RWPE2 (cell line): Measurements from ENCODE around the gene ARL5C.

ENCODE experiments used
- ATAC-seq: fragments of 200-7000 bp; cut with Tn5 transposase; 3 replicates; pipeline ENCODE4 v1.9.1; 2021; ENCODE audit warnings: low read depth
- DNase-seq: peaks from one replicate; pipeline ENCODE4 v3.0.0-alpha.2; 2020; ENCODE audit warnings: low spot score
- H3K27ac ChIP-seq: fragments of 450-650 bp; 2 replicates; pipeline ENCODE4 v1.5.1; 2017; ENCODE audit warnings: mild to moderate bottlenecking; ENCODE audit not compliant: poor library complexity, severe bottlenecking
- H3K27me3 ChIP-seq: fragments of 250-450 bp; sonication (Bioruptor Pico); 2 replicates; pipeline ENCODE4 v1.5.1; 2021; ENCODE audit warnings: mild to moderate bottlenecking, moderate library complexity; ENCODE audit not compliant: insufficient read depth, poor library complexity, severe bottlenecking
- H3K36me3 ChIP-seq: fragments of 250-450 bp; sonication (Bioruptor Pico); 2 replicates; pipeline ENCODE4 v1.5.1; 2020; ENCODE audit warnings: low read depth, mild to moderate bottlenecking, moderate library complexity
- H3K4me1 ChIP-seq: fragments of 250-450 bp; sonication (Bioruptor Pico); 2 replicates; pipeline ENCODE4 v1.5.1; 2021; ENCODE audit warnings: mild to moderate bottlenecking, moderate library complexity; ENCODE audit not compliant: insufficient read depth, poor library complexity, severe bottlenecking
- H3K4me3 ChIP-seq: fragments of 250-450 bp; sonication (Bioruptor Pico); 2 replicates; pipeline ENCODE4 v1.5.1; 2021; ENCODE audit warnings: mild to moderate bottlenecking, moderate library complexity; ENCODE audit not compliant: severe bottlenecking
- H3K9me3 ChIP-seq: fragments of 250-450 bp; sonication (Bioruptor Pico); 2 replicates; pipeline ENCODE4 v1.5.1; 2021; ENCODE audit warnings: mild to moderate bottlenecking, moderate library complexity; ENCODE audit not compliant: severe bottlenecking
- TF ChIP-seq, protein P1 (sequence below): fragments of 450-650 bp; IDR thresholded peaks from one replicate; pipeline ENCODE4 v1.5.1; 2017; ENCODE audit warnings: mild to moderate bottlenecking, moderate library complexity; ENCODE audit not compliant: poor library complexity, severe bottlenecking

ARL5C gene

GRCh38 chr17:39183045-39183444 is 17.1 kb upstream of the ARL5C start:
- Histone ChIP-seq H3K27ac (no peak overlapping the region), H3K9me3 (no peaks in the 10 kb centered on the region), H3K27me3 (no peaks in the 10 kb centered on the region), H3K4me1 (peaks cover 7% of the 10 kb centered on the region), H3K36me3 (peaks cover 56% of the 10 kb centered on the region), H3K4me3 (no peak overlapping the region)
- DNase-seq: no peak
- ATAC-seq: no peak
- TF ChIP-seq, protein P1, sequence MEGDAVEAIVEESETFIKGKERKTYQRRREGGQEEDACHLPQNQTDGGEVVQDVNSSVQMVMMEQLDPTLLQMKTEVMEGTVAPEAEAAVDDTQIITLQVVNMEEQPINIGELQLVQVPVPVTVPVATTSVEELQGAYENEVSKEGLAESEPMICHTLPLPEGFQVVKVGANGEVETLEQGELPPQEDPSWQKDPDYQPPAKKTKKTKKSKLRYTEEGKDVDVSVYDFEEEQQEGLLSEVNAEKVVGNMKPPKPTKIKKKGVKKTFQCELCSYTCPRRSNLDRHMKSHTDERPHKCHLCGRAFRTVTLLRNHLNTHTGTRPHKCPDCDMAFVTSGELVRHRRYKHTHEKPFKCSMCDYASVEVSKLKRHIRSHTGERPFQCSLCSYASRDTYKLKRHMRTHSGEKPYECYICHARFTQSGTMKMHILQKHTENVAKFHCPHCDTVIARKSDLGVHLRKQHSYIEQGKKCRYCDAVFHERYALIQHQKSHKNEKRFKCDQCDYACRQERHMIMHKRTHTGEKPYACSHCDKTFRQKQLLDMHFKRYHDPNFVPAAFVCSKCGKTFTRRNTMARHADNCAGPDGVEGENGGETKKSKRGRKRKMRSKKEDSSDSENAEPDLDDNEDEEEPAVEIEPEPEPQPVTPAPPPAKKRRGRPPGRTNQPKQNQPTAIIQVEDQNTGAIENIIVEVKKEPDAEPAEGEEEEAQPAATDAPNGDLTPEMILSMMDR: no peak

GRCh38 chr17:39181303-39181702 is 15.3 kb upstream of the ARL5C start:
- no peaks in the 10 kb centered on the region for H3K9me3 ChIP-seq
- H3K27me3 ChIP-seq: no peaks in the 10 kb centered on the region
- DNase-seq (no peak), ATAC-seq (no peak)
- H3K4me1 ChIP-seq: peaks cover 7% of the 10 kb centered on the region
- H3K4me3 ChIP-seq: no peak overlapping the region
- TF ChIP-seq, protein P1: no peak
- peaks cover 52% of the 10 kb centered on the region for H3K36me3 ChIP-seq
- H3K27ac ChIP-seq: no peak overlapping the region

DNA sequence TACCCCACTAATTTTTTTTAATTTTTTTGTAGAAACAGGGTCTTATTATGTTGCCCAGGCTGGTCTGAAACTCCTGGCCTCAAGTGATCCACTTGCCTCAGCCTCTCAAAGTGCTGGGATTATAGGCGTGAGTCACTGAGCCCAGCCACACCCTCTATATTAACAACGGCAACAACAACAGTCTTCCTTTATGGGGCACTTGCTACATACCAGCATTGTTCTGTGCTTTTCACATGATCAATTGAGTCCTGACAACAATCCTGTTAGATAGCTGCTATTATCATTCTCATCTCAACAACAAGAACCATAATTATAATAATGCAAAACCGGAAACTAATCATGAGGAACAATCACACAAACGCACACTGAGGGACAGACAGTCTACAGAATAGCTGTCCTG is 12.6 kb upstream of the ARL5C start:
- no peaks in the 10 kb centered on the region for H3K27me3 ChIP-seq
- H3K36me3 ChIP-seq: peaks cover 45% of the 10 kb centered on the region
- DNase-seq (no peak), ATAC-seq (peak; percentile 81)
- H3K27ac ChIP-seq: no peak overlapping the region
- peaks cover 7% of the 10 kb centered on the region for H3K4me1 ChIP-seq
- TF ChIP-seq, protein P1: no peak
- no peaks in the 10 kb centered on the region for H3K9me3 ChIP-seq
- no peak overlapping the region for H3K4me3 ChIP-seq

- H3K9me3 ChIP-seq: no peaks in the 10 kb centered on the region
- ATAC-seq (no peak), DNase-seq (no peak)
- peaks cover 34% of the 10 kb centered on the region for H3K36me3 ChIP-seq
- H3K4me1 ChIP-seq: peaks cover 7% of the 10 kb centered on the region
- no peaks in the 10 kb centered on the region for H3K27me3 ChIP-seq
- H3K27ac ChIP-seq: no peak overlapping the region
- TF ChIP-seq, protein P1: no peak
- no peak overlapping the region for H3K4me3 ChIP-seq
These were observed 11.3 kb upstream of the ARL5C start for GRCh38 chr17:39177256-39177655.

- Histone ChIP-seq H3K9me3 (no peaks in the 10 kb centered on the region), H3K36me3 (peaks cover 21% of the 10 kb centered on the region), H3K4me1 (peaks cover 7% of the 10 kb centered on the region), H3K27me3 (no peaks in the 10 kb centered on the region), H3K27ac (no peak overlapping the region), H3K4me3 (no peak overlapping the region)
- DNase-seq (no peak), ATAC-seq (no peak)
- TF ChIP-seq, protein P1: no peak
These were observed 9.7 kb upstream of the ARL5C start for GRCh38 chr17:39175695-39176093.
